Coronary artery (tissue), 2 donors: Measurements from ENCODE around the gene CLCN4.
A peak's percentile ranks its signal among the peaks of the same experiment; 100 is the strongest.

Experiments used
- DNase-seq: peaks from one replicate; pipeline ENCODE4 v3.0.0-alpha.2; 2017; ENCODE audit warnings: low spot score
- H3K27ac ChIP-seq, 2 donors: fragments of 200-600 bp; sonication (generic); one replicate each; pipeline ENCODE4 v1.5.1; 2016 to 2019
- H3K4me3 ChIP-seq: fragments of 200-600 bp; sonication (generic); 2 replicates; pipeline ENCODE4 v1.5.1; 2016; ENCODE audit warnings: mild to moderate bottlenecking, moderate library complexity
- CTCF ChIP-seq: fragments of 200-600 bp; sonication (generic); IDR thresholded peaks from one replicate; pipeline ENCODE4 v1.5.1; 2019; ENCODE audit warnings: antibody characterized with exemption

CLCN4 gene

GRCh38 chrX:10165580-10166247 lies 8.9 kb downstream of the CLCN4 start:
- no peak for DNase-seq
- no peak for TF ChIP-seq CTCF
- no peak overlapping the region for H3K4me3 ChIP-seq
- H3K27ac ChIP-seq = no peak overlapping the region

- TF ChIP-seq CTCF = no peak
- H3K4me3 ChIP-seq = no peak overlapping the region
- DNase-seq = no peak
- no peak overlapping the region for H3K27ac ChIP-seq
Measured at GRCh38 chrX:10166248-10166716, 9.5 kb downstream of the CLCN4 start.

GRCh38 chrX:10166731-10167151 lies 10.0 kb downstream of the CLCN4 start:
- Histone ChIP-seq H3K27ac (no peak overlapping the region), H3K4me3 (no peak overlapping the region)
- DNase-seq = no peak
- no peak for TF ChIP-seq CTCF

- no peak for TF ChIP-seq CTCF
- H3K27ac ChIP-seq = peak overlapping the region in 1 of 2 donors; percentile 16
- no peak for DNase-seq
- H3K4me3 ChIP-seq = no peak overlapping the region
Measured at GRCh38 chrX:10167573-10167972, 10.8 kb downstream of the CLCN4 start.

GRCh38 chrX:10168226-10168625 lies 11.5 kb downstream of the CLCN4 start:
- no peak for TF ChIP-seq CTCF
- H3K27ac ChIP-seq = no peak overlapping the region
- no peak for DNase-seq
- no peak overlapping the region for H3K4me3 ChIP-seq

GRCh38 chrX:10169175-10169574 lies 12.4 kb downstream of the CLCN4 start:
- no peak for TF ChIP-seq CTCF
- no peak for DNase-seq
- no peak overlapping the region for H3K4me3 ChIP-seq
- H3K27ac ChIP-seq = no peak overlapping the region

GRCh38 chrX:10171249-10171648 lies 14.5 kb downstream of the CLCN4 start:
- no peak for TF ChIP-seq CTCF
- Histone ChIP-seq H3K4me3 (no peak overlapping the region), H3K27ac (no peak overlapping the region)
- DNase-seq = no peak
